ENCODE data around the gene UPF1. TPM values are rescaled to one million over a fixed set of nuclear protein-coding genes. Genes with fewer than 3 reads are reported as not detected.

Gene UPF1
- total and polyA plus RNA-seq, 2 of the 13 experiments (the other 11 are each of a cell fraction or from before 2014, with no cell fraction given) = 16.9 to 41.8 TPM

- TF ChIP-seq THAP8 (CRISPR knock-in tag; IDR thresholded peaks at IDR 0.05; ENCODE audit: borderline replicate concordance) (no peak), POGK (CRISPR knock-in tag; conservative IDR thresholded peaks at IDR 0.05) (no peak)
Observed at GRCh38 chr19:18850471-18851375, 19.0 kb downstream of the UPF1 start (continued).

GRCh38 chr19:18851673-18852325, 20.0 kb downstream of the UPF1 start:
- no peaks in the 10 kb centered on the region for H3K4me1 ChIP-seq (ENCODE audit: insufficient read depth, low read length)
- no peak overlapping the region for H3K27ac ChIP-seq (ENCODE audit: extremely low read length, insufficient read depth, low read length)
- no peak overlapping the region for H3K4me3 ChIP-seq (replicated peaks in 1 of 3; ENCODE audit: insufficient read depth in 1 of 3, low read depth in 2 of 3, low read length in 3 of 3)
- no peak overlapping the region for H3K4me2 ChIP-seq (ENCODE audit: low read depth, low read length)
- 99% methylated on average over 19 of the region's 31 CpGs for WGBS (ENCODE audit: low lambda C conversion rate)
- intact Hi-C loops (cut with micrococcal nuclease; ENCODE audit: unreplicated experiment) (no loop called here), in situ Hi-C loops (cut with HindIII; ENCODE audit: extremely low pct_ligation_motif_present, low pct_unique_long_range_greater_than_20kb) (no loop called here)
- H4K20me1 ChIP-seq (ENCODE audit: insufficient read depth, low read length) = peaks cover 37% of the 10 kb centered on the region
- FAIRE-seq = no peak
- no peak for DNase-seq (ENCODE audit: low spot score)
- no peaks in the 10 kb centered on the region for H3K27me3 ChIP-seq (ENCODE audit: control insufficient read depth in 1 of 2, insufficient read depth in 2 of 2, low read length in 2 of 2)
- H2AFZ ChIP-seq (ENCODE audit: low read length) = no peak overlapping the region
- peaks cover 67 to 94% of the 10 kb centered on the region in 2 experiments for H3K36me3 ChIP-seq (replicated peaks in 1 of 2; ENCODE audit: control insufficient read depth in 1 of 2, insufficient read depth in 2 of 2, low read length in 2 of 2)
- no TSS peak for BruUV-seq (replicated peaks)
- TF ChIP-seq ZNF513 (CRISPR knock-in tag; conservative IDR thresholded peaks at IDR 0.05) (no peak), RBM22 (optimal IDR thresholded peaks at IDR 0.05; ENCODE audit: low read length) (peak; percentile 38), AGO2 (optimal IDR thresholded peaks at IDR 0.05; ENCODE audit: low read depth, low read length) (peak; percentile 45)
- H3K79me2 ChIP-seq (ENCODE audit: insufficient read depth, low read length) = peaks cover 29% of the 10 kb centered on the region
- H3K9me3 ChIP-seq (ENCODE audit: low read length) = no peaks in the 10 kb centered on the region
- POLR2A ChIA-PET = no interaction called here
- H3K9ac ChIP-seq (ENCODE audit: insufficient read depth, low read depth, low read length) = no peak overlapping the region
- no peak for ATAC-seq
- CTCF ChIA-PET (ENCODE audit: low intra/inter-chr PET ratio, low total read pairs) = no interaction called here

Measured in HepG2 (cell line).